PC-3 (cell line): ENCODE data around the gene LRR1. TPM values are rescaled to one million over a fixed set of nuclear protein-coding genes. Genes with fewer than 3 reads are reported as not detected.

Experiments
- ATAC-seq: fragments of 200-7000 bp; cut with Tn5 transposase; 2 replicates; pipeline ENCODE4 v1.9.1; 2020; ENCODE audit warnings: mild to moderate bottlenecking, moderate library complexity
- BruUV-seq: library from RNA; stranded (reverse); fragments of 400-500 nt; replicated peaks from 2 replicates; lab custom pipeline; 2021; lab: Mats Ljungman, UMichigan
- CTCF ChIA-PET: fragments of 300-600 bp; sonication (Branson Sonifier 250); formaldehyde crosslinking; loops from one replicate; lab custom pipeline; 2022; ENCODE audit warnings: antibody characterized with exemption; lab: Charles Lee
- POLR2A ChIA-PET: fragments of 300-600 bp; sonication (Branson Sonifier 250); formaldehyde crosslinking; loops from one replicate; lab custom pipeline; 2022; ENCODE audit warnings: antibody characterized with exemption; ENCODE audit not compliant: unreplicated experiment; lab: Charles Lee
- DNase-seq: peaks from one replicate; pipeline ENCODE4 v3.0.0-alpha.2; 2015
- H2AFZ ChIP-seq: fragments of 300-600 bp; sonication (generic); 2 replicates; pipeline ENCODE4 v1.6.0; 2016; ENCODE audit warnings: antibody characterized with exemption, low read length
- H3F3A ChIP-seq: fragments of 300-600 bp; sonication (generic); one replicate; pipeline ENCODE4 v1.6.0; 2017; ENCODE audit warnings: antibody characterized with exemption, low read length, control low read depth, mild to moderate bottlenecking; ENCODE audit not compliant: unreplicated experiment
- H3K27ac ChIP-seq: fragments of 300-600 bp; sonication (generic); 2 replicates; pipeline ENCODE4 v1.5.1; 2016; ENCODE audit warnings: mild to moderate bottlenecking, low read length
- H3K27me3 ChIP-seq: fragments of 300-600 bp; sonication (generic); 2 replicates; pipeline ENCODE4 v1.6.1; 2016; ENCODE audit warnings: low read length, mixed read lengths
- H3K36me3 ChIP-seq: fragments of 300-600 bp; sonication (generic); 2 replicates; pipeline ENCODE4 v1.6.1; 2016; ENCODE audit warnings: low read depth, mixed run types, low read length, mixed read lengths
- H3K4me1 ChIP-seq: fragments of 300-600 bp; sonication (generic); 2 replicates; pipeline ENCODE4 v1.5.1; 2016; ENCODE audit warnings: low read length; ENCODE audit not compliant: insufficient read depth
- H3K4me2 ChIP-seq: fragments of 300-600 bp; sonication (generic); 2 replicates; pipeline ENCODE4 v1.6.0; 2016; ENCODE audit warnings: low read length
- H3K4me3 ChIP-seq: fragments of 300-600 bp; sonication (generic); 2 replicates; pipeline ENCODE4 v1.5.1; 2016; ENCODE audit warnings: mild to moderate bottlenecking, low read length, mixed read lengths
- H3K79me2 ChIP-seq: fragments of 300-600 bp; sonication (generic); 2 replicates; pipeline ENCODE4 v1.6.1; 2017; ENCODE audit warnings: low read length, mixed read lengths
- H3K9ac ChIP-seq: fragments of 300-600 bp; sonication (generic); 2 replicates; pipeline ENCODE4 v1.6.0; 2016; ENCODE audit warnings: mild to moderate bottlenecking, low read length
- H3K9me2 ChIP-seq: fragments of 300-600 bp; sonication (generic); replicated peaks from 2 replicates; pipeline ENCODE4 v1.6.1; 2016; ENCODE audit warnings: mixed run types, low read length, mixed read lengths
- H3K9me3 ChIP-seq: fragments of 300-600 bp; sonication (generic); 2 replicates; pipeline ENCODE4 v1.6.1; 2016; ENCODE audit warnings: low read length, mixed read lengths
- H4K20me1 ChIP-seq: fragments of 300-600 bp; sonication (generic); 2 replicates; pipeline ENCODE4 v1.6.1; 2016; ENCODE audit warnings: low read length, mixed read lengths
- CTCF ChIP-seq: fragments of 300-600 bp; sonication (generic); conservative IDR thresholded peaks from 2 replicates; pipeline ENCODE4 v1.5.1; 2017; ENCODE audit warnings: antibody characterized with exemption, low read depth, mild to moderate bottlenecking, low read length
- EZH2 ChIP-seq: fragments of 300-600 bp; sonication (generic); IDR thresholded peaks from one replicate; pipeline ENCODE4 v1.6.1; 2017; ENCODE audit warnings: antibody characterized with exemption, mild to moderate bottlenecking, low read length; ENCODE audit not compliant: unreplicated experiment
- EZH2phosphoT487 ChIP-seq: fragments of 300-600 bp; sonication (generic); IDR thresholded peaks from 2 replicates; pipeline ENCODE4 v1.6.1; 2018; ENCODE audit warnings: mild to moderate bottlenecking, antibody characterized with exemption, low read length, borderline replicate concordance
- intact Hi-C: fragments of 100-400 bp; cut with micrococcal nuclease; formaldehyde crosslinking; loops from 2 replicates; pipeline ENCODE4 v1.9.0; 2023
- total RNA-seq: library from RNA; depleted of rRNA; stranded (reverse); fragments of >200 nt; gene quantifications from 2 replicates; pipeline ENCODE4 v1.2.3, GENCODE V29; 2014

The LRR1 gene
- total RNA-seq, 1 experiment from 2014 or later: 46.9 TPM

DNA sequence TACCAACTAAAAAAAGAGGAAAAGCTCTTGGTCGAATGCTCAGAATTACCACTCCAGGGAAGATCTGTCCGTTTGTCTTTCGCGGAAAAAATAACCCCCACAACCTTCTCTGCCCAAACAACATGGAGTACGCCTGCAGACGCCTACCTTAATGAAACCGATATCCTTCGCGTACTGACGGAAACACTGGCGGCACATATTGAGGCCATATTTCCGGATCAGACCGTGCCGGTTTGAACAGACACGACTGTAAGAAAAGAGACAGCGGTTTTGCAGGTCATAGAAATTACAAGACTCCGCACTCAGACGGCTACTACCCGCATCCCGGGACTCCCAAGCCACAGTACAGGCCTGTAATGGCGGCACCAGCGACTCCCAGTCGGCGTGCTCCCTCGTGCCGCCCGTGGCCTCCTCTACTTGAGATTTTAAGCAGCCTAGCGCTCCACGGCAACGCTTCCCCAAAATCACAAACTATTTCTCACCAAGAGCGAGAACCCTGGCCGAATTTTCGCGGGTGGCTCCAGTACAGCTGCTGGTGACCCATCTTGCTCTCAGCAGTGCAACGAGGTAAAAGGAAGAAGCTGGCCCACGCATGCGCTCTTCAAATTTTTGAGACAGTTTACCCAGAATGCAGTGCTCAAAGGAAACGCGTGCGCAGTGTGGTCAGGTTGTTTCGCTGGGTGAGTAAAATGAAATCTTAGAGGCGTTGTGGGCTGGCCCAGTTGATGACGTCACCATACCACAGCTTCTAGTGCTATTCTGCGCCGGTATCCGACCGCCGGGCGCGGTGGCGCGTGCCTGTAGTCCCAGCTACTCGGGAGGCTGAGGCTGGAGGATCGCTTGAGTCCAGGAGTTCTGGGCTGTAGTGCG is 12.7 kb upstream of the LRR1 start, which contains the start of gene RPS29:
RPS29 (minus strand) TSS at position 578 of the 870 bp plus-strand sequence; CDS start at position 544, 34 bp downstream.
- CTCF ChIA-PET: interaction anchor here (0.7 to 1.6 kb wide), 3 partner anchors 9 to 124 kb away, joined by 3 to 5 read pairs (median 4); no protein-coding TSS in a partner anchor
- Histone ChIP-seq H3K36me3 (peaks cover 35% of the 10 kb centered on the region), H4K20me1 (peaks cover 41% of the 10 kb centered on the region), H2AFZ (peak within 1 kb of the TSS; percentile 59), H3K9me2 (no peaks in the 10 kb centered on the region), H3K4me3 (peak within 1 kb of the TSS; percentile 93), H3F3A (peaks cover 16% of the 10 kb centered on the region), H3K27ac (peak within 1 kb of the TSS; percentile 59), H3K9ac (peak within 1 kb of the TSS; percentile 97), H3K27me3 (no peaks in the 10 kb centered on the region), H3K4me1 (peaks cover 20% of the 10 kb centered on the region), H3K79me2 (peaks cover 52% of the 10 kb centered on the region), H3K9me3 (no peaks in the 10 kb centered on the region), H3K4me2 (peak within 1 kb of the TSS; percentile 84)
- ATAC-seq (peak; percentile 89), DNase-seq (peak; percentile 100)
- POLR2A ChIA-PET: interaction anchor here (0.6 to 1.6 kb wide), 7 partner anchors 9 to 185 kb away, joined by 3 to 12 read pairs (median 3); partner anchors contain the start of gene RPL36AL
- TF ChIP-seq EZH2 (no peak), CTCF (no peak), EZH2phosphoT487 (no peak)
- BruUV-seq: TSS peak; percentile 60
- intact Hi-C loops: loop anchor here (1.0 to 2.0 kb wide), 5 partner anchors 34 to 267 kb away; partner anchors contain the start of genes MGAT2, NEMF and RPL36AL

DNA sequence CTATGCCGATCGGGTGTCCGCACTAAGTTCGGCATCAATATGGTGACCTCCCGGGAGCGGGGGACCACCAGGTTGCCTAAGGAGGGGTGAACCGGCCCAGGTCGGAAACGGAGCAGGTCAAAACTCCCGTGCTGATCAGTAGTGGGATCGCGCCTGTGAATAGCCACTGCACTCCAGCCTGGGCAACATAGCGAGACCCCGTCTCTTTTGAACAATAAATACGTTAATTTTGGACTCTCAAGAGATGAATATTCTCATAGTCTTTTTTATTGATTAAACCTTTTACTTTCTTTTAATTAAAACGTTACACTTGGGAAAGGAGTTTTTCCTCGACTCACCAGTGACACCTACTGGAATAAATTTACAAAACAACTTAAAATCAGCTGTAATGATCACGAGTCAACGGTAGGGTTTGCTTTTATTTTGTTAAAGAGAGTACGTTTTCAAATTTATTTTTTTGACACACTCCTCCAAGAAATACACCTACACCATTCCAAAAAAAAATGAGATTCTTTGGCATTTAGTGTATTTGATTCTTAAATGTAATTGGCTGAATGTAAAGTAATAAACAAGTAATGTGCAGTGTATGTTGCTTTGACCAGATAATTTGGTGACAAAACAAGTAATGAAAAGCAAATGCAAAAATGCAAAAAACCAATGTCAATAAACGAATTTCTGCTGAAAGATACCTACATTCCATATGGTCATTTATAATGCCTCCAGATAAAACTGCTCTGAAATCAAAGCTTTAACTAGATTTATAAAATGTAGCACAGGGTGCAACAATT is 11.9 kb upstream of the LRR1 start:
- Histone ChIP-seq H3K79me2 (peaks cover 44% of the 10 kb centered on the region), H3K36me3 (peaks cover 35% of the 10 kb centered on the region), H3F3A (peaks cover 16% of the 10 kb centered on the region), H3K9me2 (no peaks in the 10 kb centered on the region), H3K27ac (peak overlapping the region; percentile 34), H3K9me3 (no peaks in the 10 kb centered on the region), H4K20me1 (peaks cover 41% of the 10 kb centered on the region), H2AFZ (peak overlapping the region; percentile 50; the same call in 1 of the 2 replicates), H3K27me3 (no peaks in the 10 kb centered on the region), H3K4me1 (peaks cover 20% of the 10 kb centered on the region), H3K9ac (0 out of 2 replicates have a peak overlapping the region, but pooled peaks have one; percentile 6), H3K4me2 (peak overlapping the region; percentile 76), H3K4me3 (peak overlapping the region; percentile 93)
- TF ChIP-seq EZH2 (no peak), CTCF (peak; percentile 99)
- peak; percentile 20 for ATAC-seq
- ChIA-PET CTCF (interaction anchor here (0.6 to 1.6 kb wide), 6 partner anchors 8 to 181 kb away, joined by 3 to 6 read pairs (median 4); no protein-coding TSS in a partner anchor), POLR2A (interaction anchor here (0.6 to 1.6 kb wide), 7 partner anchors 8 to 185 kb away, joined by 3 to 12 read pairs (median 3); partner anchors contain the start of genes LRR1 and RPL36AL)
- BruUV-seq: no TSS peak
- peak; percentile 91 for DNase-seq
- intact Hi-C loops: loop anchor here (1.0 to 2.0 kb wide), 4 partner anchors 33 to 266 kb away; partner anchors contain the start of genes MGAT2, NEMF and RPL36AL
